HG03575 (cell line): ENCODE measurements around the gene EID2.

ENCODE experiments used
- ATAC-seq: cut with Tn5 transposase; IDR thresholded peaks from one replicate; pipeline ENCODE4 v1.9.1; 2021; ENCODE audit not compliant: unreplicated experiment, insufficient number of reproducible peaks, low FRiP score; ENCODE audit errors: extremely low read depth

The EID2 gene

DNA sequence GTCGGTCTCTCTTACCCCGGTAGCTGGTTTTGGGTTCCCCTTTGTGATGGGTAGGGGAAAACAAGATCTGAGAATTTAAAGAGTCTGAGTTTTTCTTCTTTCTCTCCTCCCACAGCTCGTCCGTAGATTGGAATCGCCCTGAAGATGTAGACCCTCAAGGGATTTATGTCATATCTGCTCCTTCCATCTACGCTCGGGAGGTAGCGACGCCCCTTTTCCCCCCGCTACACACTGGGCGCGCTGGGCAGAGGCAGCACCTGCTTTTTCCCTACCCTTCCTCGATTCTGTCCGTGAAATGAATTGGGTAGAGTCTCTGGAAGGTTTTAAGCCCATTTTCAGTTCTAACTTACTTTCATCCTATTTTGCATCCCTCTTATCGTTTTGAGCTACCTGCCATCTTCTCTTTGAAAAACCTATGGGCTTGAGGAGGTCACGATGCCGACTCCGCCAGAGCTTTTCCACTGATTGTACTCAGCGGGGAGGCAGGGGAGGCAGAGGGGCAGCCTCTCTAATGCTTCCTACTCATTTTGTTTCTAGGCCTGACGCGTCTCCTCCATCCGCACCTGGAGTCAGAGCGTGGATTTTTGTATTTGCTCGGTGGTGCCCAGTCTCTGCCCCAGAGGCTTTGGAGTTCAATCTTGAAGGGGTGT, 32.1 kb downstream of the EID2 start:
- ATAC-seq, result no peak

DNA sequence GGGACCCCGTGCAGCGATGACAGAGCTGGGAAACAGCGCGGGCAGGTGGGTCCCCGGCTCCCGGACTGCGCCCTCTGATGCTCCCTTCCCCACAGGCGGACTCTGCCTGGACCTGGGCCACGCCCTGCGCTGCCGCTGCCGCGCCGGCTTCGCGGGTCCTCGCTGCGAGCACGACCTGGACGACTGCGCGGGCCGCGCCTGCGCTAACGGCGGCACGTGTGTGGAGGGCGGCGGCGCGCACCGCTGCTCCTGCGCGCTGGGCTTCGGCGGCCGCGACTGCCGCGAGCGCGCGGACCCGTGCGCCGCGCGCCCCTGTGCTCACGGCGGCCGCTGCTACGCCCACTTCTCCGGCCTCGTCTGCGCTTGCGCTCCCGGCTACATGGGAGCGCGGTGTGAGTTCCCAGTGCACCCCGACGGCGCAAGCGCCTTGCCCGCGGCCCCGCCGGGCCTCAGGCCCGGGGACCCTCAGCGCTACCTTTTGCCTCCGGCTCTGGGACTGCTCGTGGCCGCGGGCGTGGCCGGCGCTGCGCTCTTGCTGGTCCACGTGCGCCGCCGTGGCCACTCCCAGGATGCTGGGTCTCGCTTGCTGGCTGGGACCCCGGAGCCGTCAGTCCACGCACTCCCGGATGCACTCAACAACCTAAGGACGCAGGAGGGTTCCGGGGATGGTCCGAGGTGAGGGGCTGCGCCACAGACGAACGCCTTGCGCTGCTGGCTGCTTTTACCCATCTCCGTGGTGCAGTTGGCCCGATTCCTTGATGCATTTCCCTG, 32.8 kb downstream of the EID2 start:
- no peak for ATAC-seq

DNA sequence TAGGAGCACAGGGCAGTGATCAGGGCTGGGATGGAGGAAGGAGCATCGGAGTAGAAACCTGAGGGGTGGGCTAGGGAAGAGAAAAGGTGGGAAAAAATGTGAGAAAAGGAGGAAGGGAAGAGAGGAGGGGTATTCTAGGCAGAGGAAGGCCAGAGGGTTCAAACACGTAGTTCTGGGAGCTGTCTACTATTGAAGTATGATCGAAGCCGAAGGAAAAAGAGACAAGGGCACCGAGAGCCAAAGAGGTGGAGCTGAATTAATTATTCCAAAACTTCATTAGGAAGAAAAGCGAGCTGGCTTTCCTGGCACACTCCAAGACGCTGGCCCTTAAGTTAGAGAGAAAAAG, 33.4 kb downstream of the EID2 start:
- no peak for ATAC-seq

DNA sequence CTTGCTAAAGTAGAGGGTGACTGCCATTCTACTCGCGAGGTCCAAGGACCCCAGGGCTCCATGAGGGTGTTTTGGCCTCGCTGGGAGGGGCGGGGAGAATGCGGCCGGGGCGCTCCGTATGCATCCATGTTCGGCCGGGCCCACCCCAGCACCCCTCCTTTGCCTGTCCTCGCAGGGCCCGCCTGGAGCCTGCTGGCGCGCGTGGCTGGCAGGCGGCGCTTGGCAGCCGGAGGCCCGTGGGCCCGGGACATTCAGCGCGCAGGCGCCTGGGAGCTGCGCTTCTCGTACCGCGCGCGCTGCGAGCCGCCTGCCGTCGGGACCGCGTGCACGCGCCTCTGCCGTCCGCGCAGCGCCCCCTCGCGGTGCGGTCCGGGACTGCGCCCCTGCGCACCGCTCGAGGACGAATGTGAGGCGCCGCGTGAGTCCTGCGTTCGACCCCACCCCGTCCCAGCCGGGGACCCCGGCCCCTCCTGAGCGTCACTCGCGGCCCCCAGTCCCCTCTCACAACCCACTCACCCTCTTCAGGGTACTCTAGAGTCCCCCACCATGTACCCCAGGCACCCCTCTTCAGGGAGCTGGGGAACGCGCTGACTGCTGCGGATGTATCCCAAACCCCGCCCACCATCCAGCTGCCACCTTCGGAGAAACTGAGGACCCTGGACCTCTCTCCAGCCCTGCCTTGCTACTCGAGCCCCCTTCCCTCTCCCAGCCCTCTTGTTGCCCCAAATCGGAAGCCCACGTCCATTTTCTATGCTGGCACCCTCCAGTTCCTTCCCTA, 37.1 kb downstream of the EID2 start:
- ATAC-seq, result no peak

DNA sequence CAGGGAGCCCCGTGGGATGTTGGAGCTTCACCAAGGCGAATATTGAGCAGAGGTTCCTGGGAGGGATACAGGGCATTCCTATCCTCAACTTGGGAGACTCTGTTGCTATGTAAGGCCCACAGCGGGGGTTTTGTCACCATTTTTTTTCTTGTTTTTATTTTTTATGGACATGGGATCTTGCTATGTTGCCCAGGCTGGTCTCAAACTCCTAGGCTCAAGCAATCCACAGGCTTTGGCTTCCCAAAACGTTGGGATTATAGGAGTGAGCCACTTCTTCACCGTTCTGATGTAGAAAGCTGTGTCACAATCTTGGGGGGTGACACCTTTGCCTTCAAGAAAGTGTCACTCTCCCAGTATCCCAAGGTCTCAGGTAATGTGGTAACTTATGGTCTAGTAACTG, 38.6 kb downstream of the EID2 start:
- no peak for ATAC-seq

DNA sequence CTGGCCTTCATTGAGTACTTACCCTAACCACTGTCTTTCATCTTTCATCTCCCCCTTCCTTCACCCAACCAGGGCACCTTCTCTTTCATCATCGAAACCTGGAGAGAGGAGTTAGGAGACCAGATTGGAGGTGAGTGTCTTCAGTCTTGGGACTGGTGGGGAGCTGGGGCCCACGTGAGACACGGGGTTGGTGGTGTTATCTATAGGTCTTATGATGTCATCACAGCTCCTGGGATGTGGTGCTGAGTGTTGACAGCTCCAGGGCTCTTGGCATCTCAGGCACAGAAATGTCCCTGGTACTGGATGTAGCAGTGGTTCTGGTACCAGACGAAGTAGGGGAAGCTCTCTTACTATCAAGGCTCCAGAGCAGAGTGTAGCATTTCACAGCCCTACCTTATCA, 39.4 kb downstream of the EID2 start:
- no peak for ATAC-seq

DNA sequence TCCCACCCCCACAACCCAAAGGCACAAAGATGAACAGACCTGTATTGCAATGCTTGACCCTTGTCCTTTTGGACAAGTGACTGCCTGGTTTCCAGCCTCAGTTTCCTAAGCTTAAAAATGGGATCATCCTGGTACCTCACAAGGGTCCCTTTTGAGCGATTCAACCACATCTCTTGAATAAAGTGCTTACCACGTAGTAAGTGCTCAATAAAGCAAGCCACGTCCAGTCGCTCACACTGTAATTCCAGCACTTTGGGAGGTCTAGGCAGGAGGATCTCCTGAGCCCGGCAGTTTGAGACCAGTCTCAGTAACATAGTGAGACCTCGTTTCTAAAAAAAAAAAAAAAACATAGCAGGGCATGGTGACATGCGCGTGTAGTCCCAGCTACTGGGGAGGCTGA, 40.0 kb downstream of the EID2 start:
- no peak for ATAC-seq

DNA sequence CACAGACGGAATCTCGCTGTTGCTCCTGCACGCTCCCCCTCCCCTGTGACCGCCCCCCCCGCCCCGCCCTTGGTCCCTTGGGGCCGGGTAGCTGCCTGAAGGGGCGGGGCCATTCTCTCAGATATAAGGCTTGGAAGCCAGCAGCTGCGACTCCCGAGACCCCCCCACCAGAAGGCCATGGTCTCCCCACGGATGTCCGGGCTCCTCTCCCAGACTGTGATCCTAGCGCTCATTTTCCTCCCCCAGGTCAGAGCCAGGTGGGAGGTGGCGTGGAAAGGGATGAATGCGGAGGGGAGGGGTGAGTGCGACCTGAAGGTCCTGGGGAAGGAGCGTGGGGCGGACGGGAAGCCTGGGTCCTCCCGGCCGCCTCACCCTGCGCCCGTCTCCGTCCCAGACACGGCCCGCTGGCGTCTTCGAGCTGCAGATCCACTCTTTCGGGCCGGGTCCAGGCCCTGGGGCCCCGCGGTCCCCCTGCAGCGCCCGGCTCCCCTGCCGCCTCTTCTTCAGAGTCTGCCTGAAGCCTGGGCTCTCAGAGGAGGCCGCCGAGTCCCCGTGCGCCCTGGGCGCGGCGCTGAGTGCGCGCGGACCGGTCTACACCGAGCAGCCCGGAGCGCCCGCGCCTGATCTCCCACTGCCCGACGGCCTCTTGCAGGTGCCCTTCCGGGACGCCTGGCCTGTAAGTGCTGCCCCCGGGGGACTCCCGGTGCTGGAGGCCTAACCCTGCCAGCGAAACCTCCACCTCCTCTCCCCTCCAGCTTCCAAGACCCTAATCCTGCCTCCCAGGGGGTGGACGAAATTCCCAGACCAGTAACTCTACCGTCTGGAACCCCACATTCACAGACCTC, 40.9 kb downstream of the EID2 start, which contains the start of gene DLL3:
DLL3 (plus strand) TSS at position 150 of the 845 bp plus-strand sequence; CDS start at position 178, 28 bp downstream.
- ATAC-seq, result no peak

DNA sequence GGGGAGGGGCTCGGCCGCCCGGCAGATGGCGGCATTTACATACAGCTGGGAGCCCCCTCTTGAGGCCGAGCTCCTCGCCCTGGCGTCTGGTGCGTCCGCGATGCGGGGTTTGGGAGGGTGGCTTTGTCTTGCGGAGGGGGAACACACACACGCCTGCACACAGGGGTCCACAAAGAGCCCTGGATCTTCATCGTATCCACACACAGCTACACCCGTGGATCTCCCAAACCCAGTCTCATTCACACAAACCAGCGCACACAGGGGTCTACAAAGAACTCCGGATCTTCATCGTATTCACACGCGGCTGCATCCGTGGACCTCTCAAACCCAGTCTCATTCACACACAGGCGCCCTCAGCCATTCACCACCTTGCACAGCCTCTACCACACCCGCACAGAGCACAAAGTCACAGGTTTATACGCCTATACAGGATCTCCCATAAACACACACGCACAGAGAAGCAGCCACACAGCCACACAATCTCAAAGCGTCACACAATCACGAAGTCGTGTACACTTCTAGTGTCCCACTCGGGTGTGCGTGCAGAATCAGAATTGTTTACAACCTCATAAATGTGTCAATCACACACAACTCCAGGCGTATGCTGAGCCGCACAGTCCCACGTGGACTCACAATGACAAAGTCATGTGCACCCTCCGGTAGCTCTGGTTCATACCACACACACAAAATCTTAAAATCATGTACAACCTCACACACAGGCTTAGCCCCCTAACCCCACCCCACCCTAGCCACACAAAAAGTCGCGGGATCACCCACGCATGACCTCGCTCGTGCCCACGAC, 41.8 kb downstream of the EID2 start:
- no peak for ATAC-seq

DNA sequence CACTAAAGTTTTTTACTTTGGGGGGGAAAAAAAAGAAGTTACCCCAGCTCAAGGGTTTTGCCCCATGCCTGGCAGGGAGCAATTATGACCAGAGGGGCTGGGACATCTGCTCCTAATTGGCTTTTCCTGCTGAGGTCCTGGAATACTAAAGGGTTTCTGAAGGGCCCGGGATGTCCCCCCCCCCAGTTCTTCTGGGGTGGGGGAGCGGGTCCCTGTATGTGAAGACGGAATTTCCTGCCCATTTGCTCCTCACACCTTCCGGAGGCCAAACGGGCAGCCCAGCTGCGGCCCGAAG, 42.3 kb downstream of the EID2 start:
- ATAC-seq, result no peak

DNA sequence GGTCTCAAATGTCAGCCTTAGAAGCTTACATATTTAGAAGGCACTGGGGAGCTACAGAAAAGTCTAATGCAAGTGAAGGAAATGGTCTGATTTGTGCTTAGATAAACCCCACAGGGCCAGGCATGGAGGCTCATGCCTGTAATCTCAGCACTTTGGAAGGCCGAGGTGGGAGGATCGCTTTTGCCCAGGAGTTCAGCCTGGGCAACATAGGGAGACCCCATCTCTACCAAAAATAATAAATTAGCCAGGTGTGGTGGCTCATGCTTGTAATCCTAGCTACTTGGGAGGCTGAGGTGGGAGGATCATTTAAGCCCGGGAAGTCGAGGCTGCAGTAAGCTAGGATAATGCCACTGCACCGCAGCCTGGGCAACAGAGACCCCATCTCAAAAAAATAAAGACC, 43.9 kb downstream of the EID2 start:
- ATAC-seq, result no peak

DNA sequence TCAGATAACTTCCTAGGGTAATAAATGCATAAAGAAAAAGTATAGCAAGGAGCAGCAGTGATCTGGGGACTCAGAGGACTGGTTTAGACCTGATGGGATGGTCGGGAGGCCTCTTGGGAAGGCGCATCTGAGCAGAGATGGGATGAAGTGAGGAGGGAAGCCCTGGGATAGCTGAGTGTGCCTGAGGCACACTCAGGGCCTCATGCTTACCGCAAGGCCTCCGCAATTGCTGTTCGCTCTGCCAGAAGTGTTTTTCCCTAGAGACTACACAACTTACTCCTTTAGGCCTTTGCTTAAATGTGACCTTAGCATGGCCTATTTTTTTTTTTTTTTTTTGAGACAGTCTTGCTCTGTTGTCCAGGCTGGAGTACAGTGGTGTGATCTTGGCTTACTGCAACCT, 45.3 kb downstream of the EID2 start:
- no peak for ATAC-seq

DNA sequence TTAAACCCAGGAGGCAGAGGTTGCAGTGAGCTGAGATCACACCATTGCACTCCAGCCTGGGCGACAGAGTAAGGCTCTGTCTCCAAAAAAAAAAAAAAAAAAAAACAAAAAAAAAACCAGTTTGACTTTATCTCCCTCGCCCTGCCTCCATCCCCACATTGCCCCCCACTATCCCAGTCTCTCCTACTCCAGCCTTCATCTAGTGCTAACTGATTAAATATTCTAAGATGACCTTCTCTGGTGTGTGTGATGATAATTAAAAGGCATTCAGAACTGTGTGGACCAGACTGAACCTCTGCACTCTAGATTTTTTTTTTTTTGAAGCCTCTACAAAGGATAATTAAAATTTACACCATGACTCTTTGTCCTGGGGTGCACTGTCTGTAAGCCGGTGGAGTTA, 47.2 kb downstream of the EID2 start:
- no peak for ATAC-seq

DNA sequence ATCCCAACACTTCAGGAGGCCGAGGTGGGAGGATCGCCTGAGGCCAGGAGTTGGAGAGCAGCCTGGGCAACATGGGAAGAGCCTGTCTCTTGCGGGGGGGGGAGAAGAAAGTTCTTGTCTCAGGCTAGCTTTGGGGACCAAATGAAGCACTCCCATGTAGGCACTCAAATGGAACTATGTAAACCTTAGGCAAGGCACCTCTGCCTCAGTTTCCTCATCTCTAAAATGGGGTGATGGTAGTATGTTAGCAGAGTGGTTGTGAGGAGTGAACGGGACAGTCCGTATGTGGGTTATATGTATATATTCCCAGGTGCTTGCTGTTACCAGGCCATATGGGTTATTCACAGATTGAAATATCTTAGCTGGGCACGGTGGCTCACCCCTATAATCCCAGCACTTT, 47.7 kb downstream of the EID2 start:
- no peak for ATAC-seq

DNA sequence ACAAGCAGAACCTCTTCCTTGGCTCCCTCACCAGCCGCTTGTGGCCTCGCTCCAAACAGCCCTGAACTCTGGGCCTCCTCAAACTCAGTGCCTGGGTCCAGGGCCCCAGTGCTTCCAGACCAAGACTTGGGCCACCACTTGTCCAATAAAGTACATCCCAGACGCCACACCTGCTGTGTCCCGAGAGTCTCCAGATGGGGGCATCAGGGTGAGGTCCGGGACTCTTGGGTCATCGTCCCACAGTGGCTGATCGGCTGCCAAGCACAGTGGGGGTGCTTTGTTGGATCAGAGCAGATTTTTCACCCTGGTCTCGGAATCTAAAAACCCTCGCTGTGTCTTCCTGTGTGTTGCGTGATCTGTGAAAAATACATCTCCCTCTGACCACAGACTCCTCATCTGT, 50.2 kb downstream of the EID2 start:
- no peak for ATAC-seq
